K562 (cell line): ENCODE measurements around the gene ASS1. TPM values are rescaled to one million over a fixed set of nuclear protein-coding genes. Genes with fewer than 3 reads are reported as not detected.

ENCODE experiments used
- ATAC-seq: fragments of 200-7000 bp; cut with Tn5 transposase; 3 replicates; pipeline ENCODE4 v1.9.1; 2020; ENCODE audit warnings: moderate library complexity
- BruUV-seq: library from RNA; stranded (reverse); fragments of 400-500 nt; replicated peaks from 2 replicates; lab custom pipeline; 2021; lab: Mats Ljungman, UMichigan
- CTCF ChIA-PET: fragments of 300-600 bp; formaldehyde crosslinking; extraction: SDS; loops from one replicate; lab custom pipeline; 2021; ENCODE audit warnings: low intra/inter-chr PET ratio; lab: Yijun Ruan, JAX
- POLR2A ChIA-PET: fragments of 300-600, 350-650 bp; sonication (Branson Sonifier 250); formaldehyde crosslinking; extraction: SDS; loops from one replicate; lab custom pipeline; 2021; ENCODE audit warnings: antibody characterized with exemption, inconsistent platforms; lab: Yijun Ruan, JAX
- DNase-seq, 4 experiments: peaks; one replicate each; pipeline versions ENCODE4 v3.0.0 to v3.0.0-alpha.2; 2011 to 2018; ENCODE audit warnings: low spot score in 3 of 4, mixed read lengths in 3 of 4; ENCODE audit errors: extremely low read depth in 1 of 4
- FAIRE-seq: peaks from 2 replicates; lab custom pipeline; 2011; peaks lifted over from hg19 to GRCh38; lab: Jason Lieb, UNC
- H2AFZ ChIP-seq: 2 replicates; pipeline ENCODE4 v1.6.0; 2011; ENCODE audit warnings: low read depth, low read length, control low read depth, inconsistent platforms
- H3K27ac ChIP-seq: fragments of 200-600 bp; 3 replicates; pipeline ENCODE4 v1.8.0; 2011; ENCODE audit warnings: low read depth, mild to moderate bottlenecking, control low read depth, inconsistent platforms, low read length, moderate library complexity, mixed read lengths; ENCODE audit errors: extremely low read depth
- H3K27me3 ChIP-seq, 2 experiments: fragments of 300-600 bp in 1 of 2; 2 replicates in 1 of 2; 3 replicates in 1 of 2; pipeline versions ENCODE4 v1.6.0 to v1.8.0; 2011; ENCODE audit warnings: inconsistent platforms in 2 of 2, low read length in 2 of 2, mild to moderate bottlenecking in 1 of 2, mixed read lengths in 1 of 2, moderate library complexity in 1 of 2; ENCODE audit not compliant: control insufficient read depth in 2 of 2, insufficient read depth in 2 of 2
- H3K36me3 ChIP-seq: fragments of 300-600 bp; 3 replicates; pipeline ENCODE4 v1.8.0; 2011; ENCODE audit warnings: mild to moderate bottlenecking, low read length, inconsistent platforms; ENCODE audit not compliant: control insufficient read depth, insufficient read depth
- H3K4me1 ChIP-seq, 2 experiments: fragments of 200-600 bp in 1 of 2; replicated peaks in 1 of 2; 2 replicates in 1 of 2; 3 replicates in 1 of 2; pipeline versions ENCODE4 v1.5.1 to v1.8.0; 2011; ENCODE audit warnings: inconsistent platforms in 2 of 2, low read length in 2 of 2, mild to moderate bottlenecking in 1 of 2, mixed read lengths in 1 of 2, moderate library complexity in 1 of 2; ENCODE audit not compliant: control insufficient read depth in 2 of 2, insufficient read depth in 2 of 2
- H3K4me2 ChIP-seq: 2 replicates; pipeline ENCODE4 v1.6.1; 2011; ENCODE audit warnings: low read length, control low read depth, inconsistent platforms, mixed read lengths; ENCODE audit not compliant: insufficient read depth
- H3K4me3 ChIP-seq: fragments of 200-600 bp; sonication (generic), shearing (Covaris generic); 2 replicates; pipeline ENCODE4 v1.5.1; 2016; ENCODE audit warnings: control low read depth, inconsistent platforms
- H3K79me2 ChIP-seq: fragments of 200-600 bp; 3 replicates; pipeline ENCODE4 v1.8.0; 2011; ENCODE audit warnings: low read length, inconsistent platforms; ENCODE audit not compliant: control insufficient read depth, insufficient read depth
- H3K9ac ChIP-seq, 2 experiments: 2 replicates each; pipeline versions ENCODE4 v1.6.0 to v1.6.1; 2011; ENCODE audit warnings: low read depth in 2 of 2, low read length in 2 of 2, control low read depth in 1 of 2, inconsistent platforms in 1 of 2, mild to moderate bottlenecking in 1 of 2, mixed read lengths in 1 of 2; ENCODE audit not compliant: insufficient read depth in 1 of 2
- H3K9me1 ChIP-seq: one replicate; pipeline ENCODE4 v1.6.0; 2011; ENCODE audit warnings: inconsistent platforms, mild to moderate bottlenecking, low read length, moderate library complexity; ENCODE audit not compliant: control insufficient read depth, insufficient read depth
- H3K9me3 ChIP-seq: replicated peaks from 2 replicates; pipeline ENCODE4 v1.5.1; 2011; ENCODE audit warnings: low read depth, low read length, inconsistent platforms; ENCODE audit not compliant: control insufficient read depth, insufficient read depth
- H4K20me1 ChIP-seq: replicated peaks from 2 replicates; pipeline ENCODE4 v1.6.1; 2011; ENCODE audit warnings: low read length, inconsistent platforms, mixed read lengths; ENCODE audit not compliant: control insufficient read depth, insufficient read depth
- ATF4 ChIP-seq: fragments of 450-650 bp; formaldehyde crosslinking; IDR thresholded peaks from 2 replicates; pipeline ENCODE4 v1.4.0; 2022; ENCODE audit warnings: mild to moderate bottlenecking, moderate library complexity
- BHLHE40 ChIP-seq: IDR thresholded peaks from 2 replicates; pipeline ENCODE4 v1.6.1; 2011; ENCODE audit warnings: low read length, improper control_type of control experiment
- CREBBP ChIP-seq: IDR thresholded peaks from one replicate; pipeline ENCODE4 v1.6.1; 2012; ENCODE audit warnings: low read depth, mild to moderate bottlenecking, control low read depth, inconsistent platforms, low read length
- EP400 ChIP-seq: fragments of 450-650 bp; IDR thresholded peaks from 2 replicates; pipeline ENCODE4 v1.6.1; 2017; ENCODE audit warnings: antibody characterized with exemption, mild to moderate bottlenecking, moderate library complexity
- HNRNPUL1 ChIP-seq: fragments of 200-400 bp; formaldehyde crosslinking; IDR thresholded peaks from 2 replicates; pipeline ENCODE4 v1.6.1; 2017; ENCODE audit warnings: low read length
- KDM1A ChIP-seq, 2 experiments: fragments of 450-650 bp; IDR thresholded peaks; 2 replicates each; pipeline ENCODE4 v1.6.1; 2016; ENCODE audit warnings: mild to moderate bottlenecking in 2 of 2
- MAX ChIP-seq: sonication (generic); formaldehyde crosslinking; IDR thresholded peaks from 2 replicates; pipeline ENCODE4 v1.9.0; 2022; ENCODE audit warnings: mild to moderate bottlenecking, missing genetic modification reagents
- SPI1 ChIP-seq: IDR thresholded peaks from 2 replicates; pipeline ENCODE4 v1.6.1; 2011; ENCODE audit warnings: low read depth, low read length, control low read depth, borderline replicate concordance
- TCF3 ChIP-seq: sonication (generic); formaldehyde crosslinking; IDR thresholded peaks from 2 replicates; pipeline ENCODE4 v1.4.0; 2020; ENCODE audit warnings: mild to moderate bottlenecking, missing genetic modification reagents
- TSC22D4 ChIP-seq: fragments of 450-650 bp; IDR thresholded peaks from 2 replicates; pipeline ENCODE4 v1.6.1; 2016; ENCODE audit warnings: missing genetic modification characterization, missing biosample characterization, control low read depth
- ZNF121 ChIP-seq: sonication (generic); formaldehyde crosslinking; conservative IDR thresholded peaks from 2 replicates; pipeline ENCODE4 v1.8.0; 2022; ENCODE audit warnings: missing genetic modification reagents
- ZNF76 ChIP-seq: fragments of 250-450 bp; sonication (Bioruptor Pico); IDR thresholded peaks from 2 replicates; pipeline ENCODE4 v1.4.0; 2020; ENCODE audit warnings: mild to moderate bottlenecking, moderate library complexity, borderline replicate concordance
- WGBS: fragments of 100-300 bp; shearing (Covaris generic); methylation state at CpG from one replicate; pipeline ENCODE4 v1.1.6; 2016; ENCODE audit warnings: low coverage, mixed read lengths; ENCODE audit not compliant: insufficient coverage; ENCODE audit errors: missing lambda C conversion rate; 5-methylcytosine and 5-hydroxymethylcytosine counted together
- in situ Hi-C: fragments of 300-500 bp; cut with MboI; formaldehyde crosslinking; loops from 4 replicates; pipeline ENCODE4 v1.15.0; 2018; ENCODE audit warnings: inconsistent platforms, mixed read lengths
- intact Hi-C: fragments of 100-400 bp; cut with micrococcal nuclease; formaldehyde crosslinking; loops from 2 replicates; pipeline ENCODE4 v1.14.2; 2022
- polyA plus RNA-seq, 8 experiments: library from polyadenylated mRNA; depleted of rRNA in 4 of 8; stranded (reverse) in 5 of 8; unstranded in 3 of 8; fragments of >200 nt; fragmentation: Nextera tagmentation in 2 of 8; fragmentation: Illumina TruSeq in 1 of 8; extraction: Ambion mirVana in 2 of 8; extraction: Trizol in 1 of 8; gene quantifications; 2 replicates each; pipeline versions ENCODE4 v1.2.1 to v1.2.3, GENCODE V29; 2011 to 2014; ENCODE audit warnings: inconsistent platforms in 1 of 8, missing spikeins in 1 of 8
- total RNA-seq, 7 experiments: library from RNA; depleted of rRNA in 6 of 7; stranded (reverse); fragments of >200 nt in 6 of 7; fragmentation: Illumina TruSeq in 2 of 7; extraction: Trizol in 2 of 7; gene quantifications; 2 replicates each; pipeline versions ENCODE4 v1.2.1 to v1.2.3, GENCODE V29; 2011 to 2021; ENCODE audit warnings: low replicate concordance in 1 of 7
- TF ChIP-seq, protein P1 (sequence below), 2 experiments: fragments of 450-650 bp in 1 of 2; sonication (generic) in 1 of 2; formaldehyde crosslinking; conservative IDR thresholded peaks; 2 replicates each; pipeline versions ENCODE4 v1.4.0 to v1.8.1; 2020 to 2022; ENCODE audit warnings: mild to moderate bottlenecking in 1 of 2, missing genetic modification reagents in 1 of 2

ASS1 gene
- total and polyA plus RNA-seq, 9 of the 15 experiments (the other 6 are each of a cell fraction or from before 2014, with no cell fraction given) = 1.5 to 5.7 (median 3.7) TPM

GRCh38 chr9:130398487-130399240 lies 46.1 kb upstream of the ASS1 start:
- FAIRE-seq (no peak), ATAC-seq (no peak; the same call in 2 of the 3 replicates), DNase-seq (no peak)
- Histone ChIP-seq H3K4me2 (no peak overlapping the region), H3K27ac (no peak overlapping the region), H4K20me1 (peaks cover under 1% of the 10 kb centered on the region; the same call in 1 of the 2 replicates), H3K9me1 (no peaks in the 10 kb centered on the region), H3K79me2 (no peaks in the 10 kb centered on the region), H3K27me3 (peaks cover 9 to 43% of the 10 kb centered on the region in 2 experiments), H3K36me3 (no peaks in the 10 kb centered on the region), H3K4me1 (peaks cover 0 to 15% of the 10 kb centered on the region in 2 experiments; a peak in 2 of 5 replicates), H3K9me3 (no peaks in the 10 kb centered on the region), H3K9ac (peak overlapping the region in 1 of 2 experiments; percentile 5; a peak in 1 of 4 replicates), H2AFZ (no peak overlapping the region), H3K4me3 (no peak overlapping the region)
- in situ Hi-C loops (no loop called here), intact Hi-C loops (no loop called here)
- no peak for TF ChIP-seq HNRNPUL1
- TF ChIP-seq ZNF121 (CRISPR knock-in tag) = peak; percentile 79
- TF ChIP-seq EP400 = no peak
- WGBS = 1% methylated on average over 17 of the region's 17 CpGs
- BruUV-seq = no TSS peak
- ChIA-PET CTCF (interaction anchor here (0.6 kb wide), 1 partner anchor 43 kb away, joined by 3 read pairs; no protein-coding TSS in a partner anchor), POLR2A (interaction anchor here (1.0 kb wide), 2 partner anchors 15 to 49 kb away, joined by 3 to 4 read pairs; no protein-coding TSS in a partner anchor)

GRCh38 chr9:130399768-130400167 lies 45.0 kb upstream of the ASS1 start:
- H3K36me3 ChIP-seq = no peaks in the 10 kb centered on the region
- FAIRE-seq = no peak
- peaks cover 0 to 15% of the 10 kb centered on the region in 2 experiments; a peak in 2 of 5 replicates for H3K4me1 ChIP-seq
- H4K20me1 ChIP-seq = peaks cover 4% of the 10 kb centered on the region; the same call in 1 of the 2 replicates
- ATAC-seq = no peak
- WGBS = 0% methylated on average over 8 of the region's 8 CpGs
- ChIA-PET CTCF (no interaction called here), POLR2A (interaction anchor here (0.7 kb wide), 1 partner anchor 594 kb away, joined by 4 read pairs; no protein-coding TSS in a partner anchor)
- TF ChIP-seq ZNF76 (no peak), MAX (no peak), ATF4 (CRISPR knock-in tag) (no peak), TSC22D4 (no peak), SPI1 (no peak), KDM1A (IDR thresholded peaks at IDR 0.05) (no peak), BHLHE40 (no peak), CREBBP (no peak), TCF3 (CRISPR knock-in tag) (no peak)
- TF ChIP-seq, protein P1, sequence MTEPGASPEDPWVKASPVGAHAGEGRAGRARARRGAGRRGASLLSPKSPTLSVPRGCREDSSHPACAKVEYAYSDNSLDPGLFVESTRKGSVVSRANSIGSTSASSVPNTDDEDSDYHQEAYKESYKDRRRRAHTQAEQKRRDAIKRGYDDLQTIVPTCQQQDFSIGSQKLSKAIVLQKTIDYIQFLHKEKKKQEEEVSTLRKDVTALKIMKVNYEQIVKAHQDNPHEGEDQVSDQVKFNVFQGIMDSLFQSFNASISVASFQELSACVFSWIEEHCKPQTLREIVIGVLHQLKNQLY (CRISPR knock-in tag; conservative IDR thresholded peaks at IDR 0.05) = no peak
- H3K9me1 ChIP-seq = no peaks in the 10 kb centered on the region
- no peak overlapping the region for H3K9ac ChIP-seq
- H3K4me2 ChIP-seq = no peak overlapping the region
- peaks cover 15 to 48% of the 10 kb centered on the region in 2 experiments for H3K27me3 ChIP-seq
- in situ Hi-C loops = no loop called here
- no TSS peak for BruUV-seq
- no peaks in the 10 kb centered on the region for H3K79me2 ChIP-seq
- H3K4me3 ChIP-seq = no peak overlapping the region
- no peak overlapping the region for H3K27ac ChIP-seq
- intact Hi-C loops = no loop called here
- no peak overlapping the region for H2AFZ ChIP-seq
- no peaks in the 10 kb centered on the region for H3K9me3 ChIP-seq
- no peak for DNase-seq
